ENCODE results near the gene BCL6B. TPM values are rescaled to one million over a fixed set of nuclear protein-coding genes. Genes with fewer than 3 reads are reported as not detected.

Gene BCL6B
- total RNA-seq, 1 experiment from 2014 or later: 0.18 TPM

DNA sequence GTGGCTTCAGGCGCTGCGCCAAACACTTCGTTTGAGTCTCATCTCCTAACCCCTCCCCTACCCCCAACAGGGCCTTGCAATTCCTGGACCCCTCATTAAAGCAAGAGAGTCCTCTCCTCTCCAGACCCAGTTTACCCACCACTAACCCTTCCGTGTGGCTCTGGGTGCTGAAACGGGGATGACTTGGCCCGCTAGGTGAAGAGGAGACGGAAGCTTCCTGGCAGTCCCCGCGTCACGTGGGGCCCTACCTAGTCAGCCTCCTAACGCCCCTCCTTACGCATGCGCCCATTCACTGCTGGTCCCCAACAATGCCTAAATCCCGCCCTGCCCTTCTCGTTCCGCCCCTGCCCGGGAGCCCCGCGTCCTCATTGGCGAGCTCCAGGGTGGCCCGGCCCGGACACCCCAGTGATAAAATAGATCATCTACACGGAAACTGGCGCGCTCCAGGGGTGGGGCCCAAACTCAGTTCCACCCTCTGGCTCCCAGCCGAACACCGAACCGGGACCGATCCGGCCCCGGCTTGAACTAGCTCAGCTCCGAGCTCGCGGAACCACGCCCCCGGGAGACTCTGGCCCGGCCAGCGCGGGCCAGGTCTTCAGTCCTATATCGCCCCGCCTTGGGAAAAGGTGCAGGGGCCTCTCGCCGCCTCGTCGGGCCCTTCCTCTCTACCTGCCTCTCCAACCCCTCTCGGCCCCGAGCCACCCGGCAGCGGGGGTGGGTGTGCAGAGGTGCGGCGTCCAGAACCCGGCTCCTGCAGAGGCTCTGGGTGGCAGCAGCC is 12.9 kb downstream of the BCL6B start, which contains the start of gene SLC16A13:
TSS of gene SLC16A13 (plus strand) at position 425 of the 778 bp plus-strand sequence. CDS start 368 bp downstream, outside the sequence.
- POLR2A ChIA-PET: interaction anchor here (0.5 to 0.6 kb wide), 2 partner anchors 141 to 623 kb away, joined by 3 to 5 read pairs; no protein-coding TSS in a partner anchor

DNA sequence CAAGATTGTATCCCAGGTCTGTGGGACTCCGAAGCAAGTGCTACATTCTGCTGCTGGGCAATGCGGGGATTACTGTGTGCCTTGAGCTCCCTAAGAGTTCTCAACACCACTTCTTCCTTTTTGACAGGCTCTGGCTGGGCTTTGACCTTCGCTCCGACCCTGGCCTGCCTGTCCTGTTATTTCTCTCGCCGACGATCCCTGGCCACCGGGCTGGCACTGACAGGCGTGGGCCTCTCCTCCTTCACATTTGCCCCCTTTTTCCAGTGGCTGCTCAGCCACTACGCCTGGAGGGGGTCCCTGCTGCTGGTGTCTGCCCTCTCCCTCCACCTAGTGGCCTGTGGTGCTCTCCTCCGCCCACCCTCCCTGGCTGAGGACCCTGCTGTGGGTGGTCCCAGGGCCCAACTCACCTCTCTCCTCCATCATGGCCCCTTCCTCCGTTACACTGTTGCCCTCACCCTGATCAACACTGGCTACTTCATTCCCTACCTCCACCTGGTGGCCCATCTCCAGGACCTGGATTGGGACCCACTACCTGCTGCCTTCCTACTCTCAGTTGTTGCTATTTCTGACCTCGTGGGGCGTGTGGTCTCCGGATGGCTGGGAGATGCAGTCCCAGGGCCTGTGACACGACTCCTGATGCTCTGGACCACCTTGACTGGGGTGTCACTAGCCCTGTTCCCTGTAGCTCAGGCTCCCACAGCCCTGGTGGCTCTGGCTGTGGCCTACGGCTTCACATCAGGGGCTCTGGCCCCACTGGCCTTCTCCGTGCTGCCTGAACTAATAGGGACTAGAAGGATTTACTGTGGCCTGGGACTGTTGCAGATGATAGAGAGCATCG is 15.4 kb downstream of the BCL6B start:
- CTCF ChIA-PET: no interaction called here

More for the DNA sequence above, 12.9 kb downstream of the BCL6B start, which contains the start of gene SLC16A13:
- in situ Hi-C loops (cut with HindIII; ENCODE audit: low pct_unique_long_range_greater_than_20kb, low sequenced_read_pairs) (no loop called here), intact Hi-C loops (cut with micrococcal nuclease; ENCODE audit: unreplicated experiment) (no loop called here)
- peak; percentile 88 for DNase-seq (ENCODE audit: low read depth, low spot score)
- Histone ChIP-seq H3K36me3 (ENCODE audit: control insufficient read depth, insufficient read depth, low read length) (no peaks in the 10 kb centered on the region), H3K27ac (ENCODE audit: low read length) (peak within 1 kb of the TSS; percentile 97), H3K27me3 (ENCODE audit: control insufficient read depth, insufficient read depth, low read length) (no peaks in the 10 kb centered on the region), H3K4me1 (ENCODE audit: control insufficient read depth, insufficient read depth, low read length) (peaks cover 6% of the 10 kb centered on the region; the same call in 1 of the 2 replicates), H3K9me3 (ENCODE audit: control insufficient read depth, insufficient read depth, low read depth, low read length) (no peaks in the 10 kb centered on the region), H3K4me3 (ENCODE audit: low read depth in 2 of 2, low read length in 2 of 2) (peak within 1 kb of the TSS; percentile 61 to 87)
- CTCF ChIA-PET: interaction anchor here (0.6 kb wide), 1 partner anchor 207 kb away, joined by 3 read pairs; the partner anchor contains the start of gene GABARAP
- peak; percentile 97 for ATAC-seq
- TF ChIP-seq SIN3A (IDR thresholded peaks at IDR 0.05; ENCODE audit: borderline replicate concordance, insufficient read depth, low read depth, low read length) (no peak), POLR2AphosphoS5 (IDR thresholded peaks at IDR 0.05; ENCODE audit: low read depth, low read length) (peak; percentile 81)
- no TSS peak for BruUV-seq (replicated peaks)

More for the DNA sequence above, 15.4 kb downstream of the BCL6B start:
- Histone ChIP-seq H3K27me3 (ENCODE audit: control insufficient read depth, insufficient read depth, low read length) (no peaks in the 10 kb centered on the region), H3K27ac (ENCODE audit: low read length) (no peak overlapping the region), H3K36me3 (ENCODE audit: control insufficient read depth, insufficient read depth, low read length) (no peaks in the 10 kb centered on the region), H3K4me1 (ENCODE audit: control insufficient read depth, insufficient read depth, low read length) (peaks cover 10% of the 10 kb centered on the region), H3K9me3 (ENCODE audit: control insufficient read depth, insufficient read depth, low read depth, low read length) (no peaks in the 10 kb centered on the region), H3K4me3 (ENCODE audit: low read depth in 2 of 2, low read length in 2 of 2) (no peak overlapping the region)
- in situ Hi-C loops (cut with HindIII; ENCODE audit: low pct_unique_long_range_greater_than_20kb, low sequenced_read_pairs) (no loop called here), intact Hi-C loops (cut with micrococcal nuclease; ENCODE audit: unreplicated experiment) (no loop called here)
- no TSS peak for BruUV-seq (replicated peaks)
- POLR2A ChIA-PET: no interaction called here
- DNase-seq (ENCODE audit: low read depth, low spot score) (no peak), ATAC-seq (no peak)
- TF ChIP-seq, protein P1, sequence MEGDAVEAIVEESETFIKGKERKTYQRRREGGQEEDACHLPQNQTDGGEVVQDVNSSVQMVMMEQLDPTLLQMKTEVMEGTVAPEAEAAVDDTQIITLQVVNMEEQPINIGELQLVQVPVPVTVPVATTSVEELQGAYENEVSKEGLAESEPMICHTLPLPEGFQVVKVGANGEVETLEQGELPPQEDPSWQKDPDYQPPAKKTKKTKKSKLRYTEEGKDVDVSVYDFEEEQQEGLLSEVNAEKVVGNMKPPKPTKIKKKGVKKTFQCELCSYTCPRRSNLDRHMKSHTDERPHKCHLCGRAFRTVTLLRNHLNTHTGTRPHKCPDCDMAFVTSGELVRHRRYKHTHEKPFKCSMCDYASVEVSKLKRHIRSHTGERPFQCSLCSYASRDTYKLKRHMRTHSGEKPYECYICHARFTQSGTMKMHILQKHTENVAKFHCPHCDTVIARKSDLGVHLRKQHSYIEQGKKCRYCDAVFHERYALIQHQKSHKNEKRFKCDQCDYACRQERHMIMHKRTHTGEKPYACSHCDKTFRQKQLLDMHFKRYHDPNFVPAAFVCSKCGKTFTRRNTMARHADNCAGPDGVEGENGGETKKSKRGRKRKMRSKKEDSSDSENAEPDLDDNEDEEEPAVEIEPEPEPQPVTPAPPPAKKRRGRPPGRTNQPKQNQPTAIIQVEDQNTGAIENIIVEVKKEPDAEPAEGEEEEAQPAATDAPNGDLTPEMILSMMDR (IDR thresholded peaks at IDR 0.05): no peak; the same call in 1 of the 2 replicates
- no peak for TF ChIP-seq SIN3A (IDR thresholded peaks at IDR 0.05; ENCODE audit: borderline replicate concordance, insufficient read depth, low read depth, low read length)
- TF ChIP-seq, protein P2, sequence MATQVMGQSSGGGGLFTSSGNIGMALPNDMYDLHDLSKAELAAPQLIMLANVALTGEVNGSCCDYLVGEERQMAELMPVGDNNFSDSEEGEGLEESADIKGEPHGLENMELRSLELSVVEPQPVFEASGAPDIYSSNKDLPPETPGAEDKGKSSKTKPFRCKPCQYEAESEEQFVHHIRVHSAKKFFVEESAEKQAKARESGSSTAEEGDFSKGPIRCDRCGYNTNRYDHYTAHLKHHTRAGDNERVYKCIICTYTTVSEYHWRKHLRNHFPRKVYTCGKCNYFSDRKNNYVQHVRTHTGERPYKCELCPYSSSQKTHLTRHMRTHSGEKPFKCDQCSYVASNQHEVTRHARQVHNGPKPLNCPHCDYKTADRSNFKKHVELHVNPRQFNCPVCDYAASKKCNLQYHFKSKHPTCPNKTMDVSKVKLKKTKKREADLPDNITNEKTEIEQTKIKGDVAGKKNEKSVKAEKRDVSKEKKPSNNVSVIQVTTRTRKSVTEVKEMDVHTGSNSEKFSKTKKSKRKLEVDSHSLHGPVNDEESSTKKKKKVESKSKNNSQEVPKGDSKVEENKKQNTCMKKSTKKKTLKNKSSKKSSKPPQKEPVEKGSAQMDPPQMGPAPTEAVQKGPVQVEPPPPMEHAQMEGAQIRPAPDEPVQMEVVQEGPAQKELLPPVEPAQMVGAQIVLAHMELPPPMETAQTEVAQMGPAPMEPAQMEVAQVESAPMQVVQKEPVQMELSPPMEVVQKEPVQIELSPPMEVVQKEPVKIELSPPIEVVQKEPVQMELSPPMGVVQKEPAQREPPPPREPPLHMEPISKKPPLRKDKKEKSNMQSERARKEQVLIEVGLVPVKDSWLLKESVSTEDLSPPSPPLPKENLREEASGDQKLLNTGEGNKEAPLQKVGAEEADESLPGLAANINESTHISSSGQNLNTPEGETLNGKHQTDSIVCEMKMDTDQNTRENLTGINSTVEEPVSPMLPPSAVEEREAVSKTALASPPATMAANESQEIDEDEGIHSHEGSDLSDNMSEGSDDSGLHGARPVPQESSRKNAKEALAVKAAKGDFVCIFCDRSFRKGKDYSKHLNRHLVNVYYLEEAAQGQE (IDR thresholded peaks at IDR 0.05; ENCODE audit: insufficient read depth in 1 of 2, low read depth in 2 of 2, low read length in 1 of 2): no peak
- TF ChIP-seq TCF7L2 (IDR thresholded peaks at IDR 0.05; ENCODE audit: low read depth, low read length): no peak
- TF ChIP-seq POLR2AphosphoS5 (IDR thresholded peaks at IDR 0.05; ENCODE audit: low read depth, low read length): no peak

Measured in Panc1 (cell line).